Testis (tissue), 3 donors: ENCODE measurements around the gene WBP2. TPM values are rescaled to one million over a fixed set of nuclear protein-coding genes. Genes with fewer than 3 reads are reported as not detected.

ENCODE experiments used
- DNase-seq: peaks from one replicate; pipeline ENCODE4 v3.0.0-alpha.2; 2019
- H3K27ac ChIP-seq, 2 donors: fragments of 200-600 bp; sonication (generic); one replicate each; pipeline ENCODE4 v1.5.1; 2019
- H3K27me3 ChIP-seq: fragments of 200-600 bp; sonication (generic); one replicate; pipeline ENCODE4 v1.5.1; 2019
- H3K36me3 ChIP-seq: fragments of 200-600 bp; sonication (generic); one replicate; pipeline ENCODE4 v1.5.1; 2017; ENCODE audit warnings: low read depth; ENCODE audit errors: missing control alignments
- H3K4me1 ChIP-seq: fragments of 200-600 bp; sonication (generic); one replicate; pipeline ENCODE4 v1.5.1; 2019
- H3K4me3 ChIP-seq, 2 donors: fragments of 200-600 bp; sonication (generic); one replicate each; pipeline ENCODE4 v1.5.1; 2017 to 2019
- H3K9me3 ChIP-seq: fragments of 200-600 bp; sonication (generic); one replicate; pipeline ENCODE4 v1.5.1; 2017
- CTCF ChIP-seq, 3 experiments: fragments of 450-650 bp in 2 of 3; fragments of 200-600 bp in 1 of 3; sonication (generic) in 1 of 3; IDR thresholded peaks; one replicate each; pipeline ENCODE4 v1.5.1; 2016 to 2019; ENCODE audit warnings: antibody characterized with exemption in 3 of 3, mild to moderate bottlenecking in 2 of 3, moderate library complexity in 1 of 3
- POLR2A ChIP-seq: fragments of 450-650 bp; IDR thresholded peaks from one replicate; pipeline ENCODE4 v1.6.1; 2017; ENCODE audit warnings: antibody characterized with exemption, mild to moderate bottlenecking, moderate library complexity
- WGBS, 2 donors: methylation state at CpG; one replicate each; pipeline ENCODE4 v1.1.5; 2018; 5-methylcytosine and 5-hydroxymethylcytosine counted together
- intact Hi-C: fragments of 100-400 bp; cut with DNase I; formaldehyde crosslinking; loops from one replicate; pipeline ENCODE4 v1.15.1; 2023; ENCODE audit warnings: low total_unique reads
- polyA plus RNA-seq: library from polyadenylated mRNA; stranded (reverse); fragments of 350-450 nt; fragmentation: Illumina TruSeq; extraction: RNeasy Lipid Tissue Mini Kit (QIAGEN cat#74804); gene quantifications from one replicate; pipeline ENCODE4 v1.2.3, GENCODE V29; 2014; ENCODE audit warnings: low read depth, low replicate concordance; ENCODE audit not compliant: insufficient read depth
- total RNA-seq, 2 donors: library from RNA; depleted of rRNA; stranded (reverse); fragments of >200 nt; gene quantifications; one replicate each; pipeline ENCODE4 v1.2.3, GENCODE V29; 2016

The WBP2 gene
- total and polyA plus RNA-seq, 3 donors from 2014 or later: 96.1 to 217 (median 127) TPM

- Histone ChIP-seq H3K27ac (no peak overlapping the region), H3K36me3 (no peaks in the 10 kb centered on the region), H3K4me1 (peaks cover 8% of the 10 kb centered on the region), H3K9me3 (no peaks in the 10 kb centered on the region), H3K4me3 (no peak overlapping the region), H3K27me3 (no peaks in the 10 kb centered on the region)
- intact Hi-C loops: no loop called here
- TF ChIP-seq CTCF (IDR thresholded peaks at IDR 0.05): no peak
- 95 to 100% methylated on average over 5 to 7 of the region's 7 CpGs for WGBS, 2 donors
- no peak for DNase-seq
Measured at GRCh38 chr17:75819116-75819515, 36.0 kb downstream of the WBP2 start.

GRCh38 chr17:75818326-75818885 is 36.7 kb downstream of the WBP2 start:
- no peak overlapping the region for H3K4me3 ChIP-seq
- no peak for DNase-seq
- H3K9me3 ChIP-seq: no peaks in the 10 kb centered on the region
- H3K27me3 ChIP-seq: no peaks in the 10 kb centered on the region
- H3K4me1 ChIP-seq: peaks cover 8% of the 10 kb centered on the region
- intact Hi-C loops: no loop called here
- no peak overlapping the region for H3K27ac ChIP-seq
- WGBS, 2 donors: 91 to 95% methylated on average over 16 of the region's 16 CpGs
- no peak for TF ChIP-seq CTCF (IDR thresholded peaks at IDR 0.05)
- TF ChIP-seq POLR2A: no peak
- H3K36me3 ChIP-seq: no peaks in the 10 kb centered on the region

- Histone ChIP-seq H3K4me3 (no peak overlapping the region), H3K4me1 (peaks cover 6% of the 10 kb centered on the region), H3K36me3 (no peaks in the 10 kb centered on the region), H3K27ac (no peak overlapping the region), H3K27me3 (no peaks in the 10 kb centered on the region), H3K9me3 (no peaks in the 10 kb centered on the region)
- TF ChIP-seq POLR2A (no peak), CTCF (IDR thresholded peaks at IDR 0.05) (no peak)
- WGBS, 2 donors: 81 to 92% methylated on average over 6 of the region's 6 CpGs
- intact Hi-C loops: no loop called here
- no peak for DNase-seq
Measured at GRCh38 chr17:75817571-75817970, 37.6 kb downstream of the WBP2 start.

- intact Hi-C loops: no loop called here
- Histone ChIP-seq H3K9me3 (no peaks in the 10 kb centered on the region), H3K4me1 (no peaks in the 10 kb centered on the region), H3K27me3 (no peaks in the 10 kb centered on the region), H3K36me3 (no peaks in the 10 kb centered on the region), H3K4me3 (no peak overlapping the region), H3K27ac (no peak overlapping the region)
- no peak for TF ChIP-seq POLR2A
- no peak for TF ChIP-seq CTCF (IDR thresholded peaks at IDR 0.05)
- WGBS, 2 donors: 93 to 94% methylated on average over 9 of the region's 9 CpGs
- DNase-seq: no peak
Measured at GRCh38 chr17:75816693-75817092, 38.4 kb downstream of the WBP2 start.

- no peak for DNase-seq
- H3K4me3 ChIP-seq: no peak overlapping the region
- H3K27me3 ChIP-seq: no peaks in the 10 kb centered on the region
- H3K9me3 ChIP-seq: no peaks in the 10 kb centered on the region
- intact Hi-C loops: no loop called here
- H3K36me3 ChIP-seq: no peaks in the 10 kb centered on the region
- H3K27ac ChIP-seq: no peak overlapping the region
- H3K4me1 ChIP-seq: no peaks in the 10 kb centered on the region
- 85 to 86% methylated on average over 3 of the region's 3 CpGs for WGBS, 2 donors
- TF ChIP-seq POLR2A (no peak), CTCF (IDR thresholded peaks at IDR 0.05) (no peak)
Measured at GRCh38 chr17:75815399-75815798, 39.7 kb downstream of the WBP2 start.
